Hepatocyte (in vitro differentiated cells): ENCODE results near the gene ACTR1A.

Source experiments
- CTCF ChIP-seq: fragments of 200-600 bp; sonication (generic); IDR thresholded peaks from 2 replicates; pipeline ENCODE4 v1.5.1; 2016; ENCODE audit warnings: antibody characterized with exemption, mild to moderate bottlenecking; ENCODE audit not compliant: poor library complexity
- EZH2 ChIP-seq: fragments of 200-600 bp; sonication (generic); IDR thresholded peaks from 2 replicates; pipeline ENCODE4 v1.6.1; 2016; ENCODE audit warnings: antibody characterized with exemption, mild to moderate bottlenecking, borderline replicate concordance
- EZH2phosphoT487 ChIP-seq: fragments of 200-600 bp; sonication (generic); IDR thresholded peaks from one replicate; pipeline ENCODE4 v1.6.1; 2018; ENCODE audit warnings: antibody characterized with exemption, mild to moderate bottlenecking, low read depth, moderate library complexity; ENCODE audit not compliant: unreplicated experiment, severe bottlenecking

DNA sequence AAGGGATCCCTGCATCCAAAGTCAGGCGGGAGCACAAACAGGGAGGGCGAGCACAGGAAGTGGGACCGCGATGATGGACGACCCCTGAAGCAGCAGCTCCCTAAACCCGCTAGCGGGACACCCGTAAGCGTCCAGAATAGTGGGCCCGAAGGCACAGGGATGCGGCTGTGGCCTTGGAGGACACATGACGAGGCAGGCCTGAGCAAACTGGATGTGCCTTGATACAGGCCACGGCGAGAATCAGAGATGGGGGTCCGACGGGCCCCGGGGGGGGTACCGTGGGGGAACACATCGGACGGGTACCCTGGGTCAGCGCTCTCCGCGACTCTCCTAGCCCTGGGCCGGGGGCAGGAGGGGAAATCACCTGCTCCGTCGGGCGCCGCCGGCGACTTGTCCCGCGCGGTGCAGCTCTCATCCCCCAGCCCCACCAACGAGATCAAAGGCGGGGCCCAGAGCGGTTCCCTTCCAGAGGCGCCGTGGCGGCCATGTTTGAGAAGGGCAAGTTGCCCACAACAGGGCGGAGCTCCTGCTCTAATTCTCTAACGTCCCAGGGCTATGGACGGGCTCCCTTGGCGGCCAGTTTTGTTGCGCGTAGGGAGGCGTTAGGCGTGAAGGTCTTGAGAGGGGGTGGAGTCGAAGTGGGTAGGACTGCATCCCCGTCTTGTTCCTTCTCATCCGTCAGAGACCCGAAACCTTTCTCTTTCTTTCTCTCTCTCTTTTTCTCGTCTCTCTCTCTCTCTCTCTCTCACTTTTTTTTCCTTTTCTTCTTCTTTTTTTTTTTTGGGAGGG is 70.2 kb downstream of the ACTR1A start, which contains the start of gene CUEDC2:
- TF ChIP-seq CTCF: no peak
- TF ChIP-seq EZH2phosphoT487: no peak
- TF ChIP-seq EZH2: no peak
